RWPE2 (cell line): ENCODE measurements around the gene GALNT18.

Experiments
- ATAC-seq: fragments of 200-7000 bp; cut with Tn5 transposase; 3 replicates; pipeline ENCODE4 v1.9.1; 2021; ENCODE audit warnings: low read depth
- DNase-seq: peaks from one replicate; pipeline ENCODE4 v3.0.0-alpha.2; 2020; ENCODE audit warnings: low spot score
- H3K27ac ChIP-seq: fragments of 450-650 bp; 2 replicates; pipeline ENCODE4 v1.5.1; 2017; ENCODE audit warnings: mild to moderate bottlenecking; ENCODE audit not compliant: poor library complexity, severe bottlenecking
- H3K27me3 ChIP-seq: fragments of 250-450 bp; sonication (Bioruptor Pico); 2 replicates; pipeline ENCODE4 v1.5.1; 2021; ENCODE audit warnings: mild to moderate bottlenecking, moderate library complexity; ENCODE audit not compliant: insufficient read depth, poor library complexity, severe bottlenecking
- H3K36me3 ChIP-seq: fragments of 250-450 bp; sonication (Bioruptor Pico); 2 replicates; pipeline ENCODE4 v1.5.1; 2020; ENCODE audit warnings: low read depth, mild to moderate bottlenecking, moderate library complexity
- H3K4me1 ChIP-seq: fragments of 250-450 bp; sonication (Bioruptor Pico); 2 replicates; pipeline ENCODE4 v1.5.1; 2021; ENCODE audit warnings: mild to moderate bottlenecking, moderate library complexity; ENCODE audit not compliant: insufficient read depth, poor library complexity, severe bottlenecking
- H3K4me3 ChIP-seq: fragments of 250-450 bp; sonication (Bioruptor Pico); 2 replicates; pipeline ENCODE4 v1.5.1; 2021; ENCODE audit warnings: mild to moderate bottlenecking, moderate library complexity; ENCODE audit not compliant: severe bottlenecking
- H3K9me3 ChIP-seq: fragments of 250-450 bp; sonication (Bioruptor Pico); 2 replicates; pipeline ENCODE4 v1.5.1; 2021; ENCODE audit warnings: mild to moderate bottlenecking, moderate library complexity; ENCODE audit not compliant: severe bottlenecking
- TF ChIP-seq, protein P1 (sequence below): fragments of 450-650 bp; IDR thresholded peaks from one replicate; pipeline ENCODE4 v1.5.1; 2017; ENCODE audit warnings: mild to moderate bottlenecking, moderate library complexity; ENCODE audit not compliant: poor library complexity, severe bottlenecking

The GALNT18 gene

DNA sequence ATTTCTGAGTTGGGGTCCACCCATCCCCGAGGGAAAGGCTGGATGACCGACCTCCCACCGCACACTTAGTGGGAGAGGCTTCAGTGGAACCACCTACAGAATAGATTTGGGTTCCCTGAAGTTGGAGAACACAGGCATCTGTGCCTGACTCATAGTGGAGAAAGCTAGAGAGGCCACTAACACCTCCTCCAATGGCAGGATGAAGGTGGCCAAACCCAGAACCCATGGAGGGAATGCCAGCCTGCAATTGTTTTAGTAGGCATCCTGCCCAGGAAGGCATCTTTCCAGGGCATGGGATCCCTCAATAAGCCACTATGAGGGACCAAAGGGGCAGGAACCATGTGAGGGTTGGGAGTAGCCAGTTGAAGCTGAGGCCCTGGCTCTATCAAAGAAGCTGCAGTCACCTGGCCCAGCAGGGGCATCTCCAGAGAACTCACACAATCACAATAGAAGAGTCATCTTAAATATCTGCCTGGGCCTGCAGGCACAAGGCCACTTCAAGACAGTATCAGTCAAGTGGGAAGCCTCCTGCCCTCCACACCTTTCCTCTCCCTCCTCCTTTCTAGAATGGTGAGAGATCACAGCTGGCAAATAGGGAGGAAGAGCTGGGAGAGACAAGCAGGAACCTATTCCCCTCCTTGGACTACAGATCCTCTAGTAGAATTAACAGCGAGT is 144.7 kb downstream of the GALNT18 start:
- no peaks in the 10 kb centered on the region for H3K36me3 ChIP-seq
- H3K4me3 ChIP-seq, result no peak overlapping the region
- H3K9me3 ChIP-seq, result no peaks in the 10 kb centered on the region
- no peak for DNase-seq
- H3K27me3 ChIP-seq, result no peaks in the 10 kb centered on the region
- TF ChIP-seq, protein P1, sequence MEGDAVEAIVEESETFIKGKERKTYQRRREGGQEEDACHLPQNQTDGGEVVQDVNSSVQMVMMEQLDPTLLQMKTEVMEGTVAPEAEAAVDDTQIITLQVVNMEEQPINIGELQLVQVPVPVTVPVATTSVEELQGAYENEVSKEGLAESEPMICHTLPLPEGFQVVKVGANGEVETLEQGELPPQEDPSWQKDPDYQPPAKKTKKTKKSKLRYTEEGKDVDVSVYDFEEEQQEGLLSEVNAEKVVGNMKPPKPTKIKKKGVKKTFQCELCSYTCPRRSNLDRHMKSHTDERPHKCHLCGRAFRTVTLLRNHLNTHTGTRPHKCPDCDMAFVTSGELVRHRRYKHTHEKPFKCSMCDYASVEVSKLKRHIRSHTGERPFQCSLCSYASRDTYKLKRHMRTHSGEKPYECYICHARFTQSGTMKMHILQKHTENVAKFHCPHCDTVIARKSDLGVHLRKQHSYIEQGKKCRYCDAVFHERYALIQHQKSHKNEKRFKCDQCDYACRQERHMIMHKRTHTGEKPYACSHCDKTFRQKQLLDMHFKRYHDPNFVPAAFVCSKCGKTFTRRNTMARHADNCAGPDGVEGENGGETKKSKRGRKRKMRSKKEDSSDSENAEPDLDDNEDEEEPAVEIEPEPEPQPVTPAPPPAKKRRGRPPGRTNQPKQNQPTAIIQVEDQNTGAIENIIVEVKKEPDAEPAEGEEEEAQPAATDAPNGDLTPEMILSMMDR, result no peak
- H3K4me1 ChIP-seq, result peaks cover 6% of the 10 kb centered on the region
- no peak for ATAC-seq
- no peak overlapping the region for H3K27ac ChIP-seq

DNA sequence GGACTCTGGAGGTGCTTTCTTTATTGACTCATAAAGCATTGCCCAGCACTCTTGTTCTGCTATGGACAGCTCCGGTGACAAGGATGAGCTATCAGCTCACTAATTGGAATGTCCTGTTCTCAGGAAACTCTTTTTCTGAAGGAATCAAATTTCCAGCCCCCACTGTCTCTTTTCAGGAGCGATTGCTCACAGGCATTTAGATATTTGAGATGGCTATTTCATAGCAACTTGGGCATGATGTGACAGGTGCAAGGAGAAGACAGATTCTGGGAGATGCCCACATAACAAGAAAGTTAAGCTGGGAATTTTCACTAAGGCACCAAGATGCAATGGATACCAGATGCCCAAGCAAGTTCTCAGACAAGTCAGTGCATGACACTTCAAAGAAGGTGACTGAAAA is 145.3 kb downstream of the GALNT18 start:
- no peak overlapping the region for H3K4me3 ChIP-seq
- no peaks in the 10 kb centered on the region for H3K36me3 ChIP-seq
- peaks cover 6% of the 10 kb centered on the region for H3K4me1 ChIP-seq
- no peak for DNase-seq
- H3K27me3 ChIP-seq, result no peaks in the 10 kb centered on the region
- TF ChIP-seq, protein P1, result no peak
- no peaks in the 10 kb centered on the region for H3K9me3 ChIP-seq
- ATAC-seq, result no peak
- no peak overlapping the region for H3K27ac ChIP-seq

DNA sequence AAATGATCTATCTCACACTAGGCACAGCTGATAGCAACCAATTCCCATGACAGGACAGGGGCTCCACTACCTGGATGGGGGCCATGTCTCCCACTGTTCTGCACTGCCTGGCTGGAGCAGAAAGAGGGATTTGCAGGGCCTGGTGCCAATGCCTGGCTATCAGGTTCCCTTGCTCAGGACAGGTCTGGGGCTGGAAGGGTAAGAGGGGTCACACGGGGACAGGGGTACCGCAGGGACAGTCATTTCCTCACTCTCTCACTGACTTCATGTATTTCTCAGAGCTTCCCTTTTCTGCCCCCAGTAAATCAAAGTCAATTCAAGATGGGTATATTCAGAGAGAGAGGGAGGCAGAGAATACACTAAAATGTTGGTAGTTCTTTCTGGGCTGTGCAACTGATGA is 149.7 kb downstream of the GALNT18 start:
- no peak for DNase-seq
- H3K27me3 ChIP-seq, result no peaks in the 10 kb centered on the region
- no peaks in the 10 kb centered on the region for H3K36me3 ChIP-seq
- no peaks in the 10 kb centered on the region for H3K4me1 ChIP-seq
- H3K4me3 ChIP-seq, result no peak overlapping the region
- no peaks in the 10 kb centered on the region for H3K9me3 ChIP-seq
- ATAC-seq, result no peak
- H3K27ac ChIP-seq, result no peak overlapping the region
- TF ChIP-seq, protein P1, result no peak

DNA sequence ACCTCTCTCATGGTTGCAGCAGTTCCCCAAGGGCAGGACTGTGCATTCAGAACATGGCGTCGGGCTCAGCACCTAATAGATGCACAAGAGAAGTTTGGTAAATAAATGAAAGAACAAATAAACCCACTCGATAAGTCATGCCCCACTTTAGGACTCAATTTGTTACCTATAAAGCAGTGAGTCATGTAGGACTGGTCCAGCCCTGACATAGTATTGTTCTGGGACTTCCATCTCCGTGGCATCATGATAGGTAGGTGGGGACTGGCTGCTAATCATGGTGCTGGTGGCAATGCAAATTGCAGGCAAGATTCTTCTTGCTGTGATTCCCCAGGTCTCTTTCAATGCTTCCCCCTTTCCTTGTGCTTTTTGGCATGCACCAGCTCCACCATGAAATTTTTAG is 150.6 kb downstream of the GALNT18 start:
- DNase-seq (no peak), ATAC-seq (no peak)
- TF ChIP-seq, protein P1, result no peak
- Histone ChIP-seq H3K4me1 (no peaks in the 10 kb centered on the region), H3K9me3 (no peaks in the 10 kb centered on the region), H3K4me3 (no peak overlapping the region), H3K36me3 (no peaks in the 10 kb centered on the region), H3K27me3 (no peaks in the 10 kb centered on the region), H3K27ac (no peak overlapping the region)

DNA sequence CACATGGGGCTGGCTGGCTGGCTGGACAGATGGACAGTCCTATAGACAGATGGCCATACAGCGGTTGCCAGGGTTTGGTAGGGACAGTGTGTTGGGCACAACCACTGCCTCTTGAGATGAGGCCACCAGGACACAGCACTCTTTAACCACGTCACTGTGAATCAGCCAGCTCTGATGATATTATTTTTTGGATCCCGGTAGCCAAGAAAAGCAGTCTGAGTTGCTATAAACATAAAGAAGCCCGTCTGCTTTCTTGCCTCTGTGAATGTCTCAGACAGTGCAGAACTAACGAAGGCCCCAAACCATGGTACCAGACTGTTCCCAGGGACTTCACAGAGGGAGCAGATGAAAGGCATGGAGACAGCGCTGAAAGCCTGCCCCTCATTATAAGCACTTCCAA is 152.9 kb downstream of the GALNT18 start:
- peak; percentile 24 for DNase-seq
- H3K4me3 ChIP-seq, result no peak overlapping the region
- no peaks in the 10 kb centered on the region for H3K27me3 ChIP-seq
- TF ChIP-seq, protein P1, result no peak
- no peak overlapping the region for H3K27ac ChIP-seq
- no peaks in the 10 kb centered on the region for H3K9me3 ChIP-seq
- no peak for ATAC-seq
- no peaks in the 10 kb centered on the region for H3K4me1 ChIP-seq
- no peaks in the 10 kb centered on the region for H3K36me3 ChIP-seq
